IPS-NIHi7 (cell line): Measurements from ENCODE around the gene DMC1.

Experiments
- DNase-seq: peaks from one replicate; pipeline ENCODE4 v3.0.0; 2012; ENCODE audit warnings: mixed read lengths; ENCODE audit errors: extremely low spot score

DMC1 gene

GRCh38 chr22:38567531-38568285 lies 2.3 kb downstream of the DMC1 start:
- DNase-seq: no peak

GRCh38 chr22:38566726-38567504 lies 3.1 kb downstream of the DMC1 start:
- no peak for DNase-seq

GRCh38 chr22:38565441-38565840 lies 4.5 kb downstream of the DMC1 start:
- DNase-seq: no peak

GRCh38 chr22:38564669-38565068 lies 5.3 kb downstream of the DMC1 start:
- no peak for DNase-seq

GRCh38 chr22:38554281-38554680 lies 15.7 kb downstream of the DMC1 start:
- DNase-seq: no peak

DNA sequence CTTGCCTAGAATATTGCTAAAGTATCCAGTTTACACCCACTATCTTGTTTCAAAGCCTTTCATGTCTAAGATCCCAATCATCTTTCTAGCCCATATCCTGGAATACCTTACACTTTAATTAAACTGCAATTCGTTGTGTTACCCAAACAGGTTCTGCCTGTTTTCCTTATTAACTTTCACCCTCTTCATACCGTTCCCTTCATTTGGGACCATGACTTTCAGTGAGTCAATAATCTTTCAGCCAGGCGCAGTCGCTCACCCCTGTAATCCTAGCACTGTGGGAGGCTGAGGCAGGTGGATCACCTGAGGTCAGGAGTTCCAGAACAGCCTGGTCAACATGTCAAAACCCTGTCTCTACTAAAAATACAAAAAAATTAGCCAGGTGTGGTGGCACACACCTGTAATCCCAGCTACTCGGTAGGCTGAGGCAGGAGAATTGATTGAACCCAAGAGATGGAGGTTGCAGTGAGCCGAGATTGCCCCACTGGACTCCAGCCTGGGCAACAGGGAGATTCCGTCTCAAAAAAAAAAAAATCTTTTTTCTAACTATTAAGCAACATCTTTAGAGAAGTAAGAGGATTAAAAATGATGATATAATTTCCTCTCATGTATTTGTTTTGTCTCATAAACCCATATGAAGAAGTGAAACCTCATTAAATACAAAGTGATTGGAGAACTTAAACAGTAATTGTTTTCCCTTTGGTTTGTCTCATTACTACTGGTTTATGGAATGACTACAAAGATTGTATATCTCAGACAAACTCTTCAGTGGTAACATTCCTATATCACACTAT lies 20.7 kb downstream of the DMC1 start:
- no peak for DNase-seq

DNA sequence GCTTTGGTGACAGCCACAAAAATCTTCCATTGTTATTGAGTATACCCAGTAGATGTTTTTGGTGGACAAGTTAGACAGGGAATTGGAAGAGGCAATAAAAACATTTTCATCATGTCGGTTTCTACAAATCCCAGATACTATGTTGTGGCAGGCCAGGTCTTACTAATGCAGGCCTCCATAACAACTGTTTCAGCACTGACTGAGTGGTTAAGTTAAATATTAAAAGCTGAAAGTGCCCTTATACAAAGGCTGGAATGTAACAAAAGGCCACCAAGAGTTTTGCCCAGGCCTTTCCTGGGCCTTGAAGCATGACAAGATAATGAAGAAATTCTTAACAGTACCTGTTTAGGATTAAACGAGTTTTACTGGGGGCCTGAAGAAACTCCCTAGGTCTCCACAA lies 29.3 kb downstream of the DMC1 start:
- DNase-seq: no peak

- no peak for DNase-seq
Measured at GRCh38 chr22:38531251-38531938, 38.6 kb downstream of the DMC1 start.

GRCh38 chr22:38524429-38524828 lies 45.6 kb downstream of the DMC1 start:
- no peak for DNase-seq

GRCh38 chr22:38523479-38523878 lies 46.5 kb downstream of the DMC1 start:
- no peak for DNase-seq

DNA sequence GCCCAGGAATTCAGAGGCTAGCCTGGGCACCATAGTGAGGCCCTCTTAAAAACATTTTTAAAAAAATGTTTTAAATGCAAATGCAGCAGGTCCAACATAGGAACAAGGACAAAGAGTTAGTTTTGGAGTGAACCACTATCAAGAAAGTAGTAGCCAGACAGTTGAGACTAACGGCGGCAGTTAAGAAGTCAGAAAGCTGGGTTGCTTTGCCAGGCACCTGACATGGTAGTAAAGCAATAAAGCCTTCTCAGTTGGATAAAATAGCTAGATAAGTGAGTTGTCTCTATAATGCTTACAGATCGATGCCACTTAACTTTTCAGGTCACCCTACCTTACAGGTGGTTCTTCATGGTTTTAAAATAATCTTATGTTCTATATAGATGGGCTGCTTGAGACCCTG lies 47.0 kb downstream of the DMC1 start:
- DNase-seq: no peak

- no peak for DNase-seq
Measured at GRCh38 chr22:38519453-38520250, 50.3 kb downstream of the DMC1 start.

- DNase-seq: no peak
Measured at GRCh38 chr22:38518620-38519019, 51.4 kb downstream of the DMC1 start.

DNA sequence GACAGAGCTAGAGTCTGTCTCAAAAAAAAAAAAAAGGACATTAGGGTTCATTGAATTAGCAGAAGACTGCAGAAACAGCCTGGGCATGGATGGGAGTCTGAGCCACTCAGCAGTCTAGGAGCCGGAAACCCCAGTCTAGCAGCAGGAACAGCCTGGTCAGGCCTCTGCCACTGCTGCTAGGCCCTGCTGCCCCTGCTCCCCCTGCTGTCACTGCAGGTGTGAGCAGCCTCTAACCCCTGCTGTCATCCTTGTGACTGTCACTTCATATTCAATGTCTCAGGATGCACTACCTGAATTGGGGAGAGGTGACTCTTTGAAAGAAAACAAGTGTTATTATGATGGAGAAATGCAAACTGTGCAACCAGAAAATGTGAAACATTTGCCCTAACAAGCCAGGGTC lies 56.9 kb downstream of the DMC1 start:
- peak; percentile 71 for DNase-seq

DNA sequence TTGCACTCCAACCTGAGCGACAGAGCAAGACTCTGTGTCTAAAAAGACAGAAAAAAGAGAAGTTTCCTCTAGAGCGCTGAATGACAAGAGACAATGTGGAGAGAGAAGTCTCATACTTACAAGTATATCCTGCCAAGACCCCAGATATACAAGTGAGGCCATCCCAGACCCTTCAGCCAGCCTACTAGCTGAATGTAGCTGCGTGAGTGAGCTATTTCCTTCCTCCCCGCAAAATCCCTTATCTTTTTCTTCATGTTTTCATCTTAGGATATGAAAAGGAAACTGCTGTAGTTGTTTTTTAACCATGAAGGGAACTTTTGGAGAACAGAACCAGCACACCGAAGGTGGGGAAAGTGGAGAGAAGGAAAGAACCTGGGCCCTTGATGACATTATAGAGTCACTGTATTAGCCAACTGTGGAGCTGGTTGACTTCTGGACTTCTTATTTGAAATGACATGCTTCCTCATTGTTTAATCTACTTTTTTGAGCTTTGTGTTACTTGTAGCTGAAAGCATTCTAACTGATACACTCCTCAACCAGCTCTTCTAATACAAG lies 59.5 kb downstream of the DMC1 start:
- no peak for DNase-seq

DNA sequence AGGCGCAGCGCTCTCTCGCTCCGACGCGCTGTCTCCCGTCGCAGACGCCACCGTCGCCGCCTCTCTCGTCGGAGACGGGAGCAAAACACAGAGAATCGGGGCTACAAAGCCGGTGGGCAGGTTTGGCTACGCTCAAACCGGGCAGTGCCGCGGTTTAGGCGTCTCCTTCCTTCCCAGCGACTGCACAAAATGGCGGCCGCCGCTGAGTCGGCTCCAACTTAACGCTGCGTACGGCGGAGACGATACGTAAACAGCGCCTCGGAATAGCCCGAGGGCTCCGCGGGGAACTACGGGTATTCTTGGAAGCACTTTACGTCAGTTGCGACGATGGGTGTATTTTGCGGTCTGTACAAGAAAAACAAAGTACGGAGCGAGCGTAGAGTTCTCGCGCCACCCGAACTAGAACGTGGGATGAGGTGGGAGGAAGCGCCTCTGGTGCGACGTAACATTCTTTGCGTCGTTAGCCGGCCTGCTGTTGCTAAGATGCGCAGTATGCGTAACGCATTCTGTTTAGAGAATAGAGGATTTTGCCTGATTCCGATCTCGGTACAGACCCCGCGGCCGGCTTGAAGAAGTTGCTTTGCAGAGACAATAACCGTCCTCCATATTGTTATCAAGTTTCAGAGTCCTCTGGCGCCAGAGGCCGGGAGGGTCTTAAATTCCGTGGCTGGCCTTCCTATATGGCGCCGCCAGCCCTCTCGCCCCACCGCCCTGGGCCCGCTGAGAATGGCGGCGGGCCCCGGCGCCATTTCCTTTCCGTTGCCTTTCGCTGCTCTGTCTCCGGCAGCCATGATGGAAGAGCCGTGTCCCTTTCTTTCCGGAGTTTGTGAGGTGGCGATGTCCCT lies 63.6 kb downstream of the DMC1 start, which contains the start of gene DDX17:
Gene DDX17 (minus strand): TSS at position 194 of the 845 bp plus-strand sequence.
- DNase-seq: peak; percentile 91

DNA sequence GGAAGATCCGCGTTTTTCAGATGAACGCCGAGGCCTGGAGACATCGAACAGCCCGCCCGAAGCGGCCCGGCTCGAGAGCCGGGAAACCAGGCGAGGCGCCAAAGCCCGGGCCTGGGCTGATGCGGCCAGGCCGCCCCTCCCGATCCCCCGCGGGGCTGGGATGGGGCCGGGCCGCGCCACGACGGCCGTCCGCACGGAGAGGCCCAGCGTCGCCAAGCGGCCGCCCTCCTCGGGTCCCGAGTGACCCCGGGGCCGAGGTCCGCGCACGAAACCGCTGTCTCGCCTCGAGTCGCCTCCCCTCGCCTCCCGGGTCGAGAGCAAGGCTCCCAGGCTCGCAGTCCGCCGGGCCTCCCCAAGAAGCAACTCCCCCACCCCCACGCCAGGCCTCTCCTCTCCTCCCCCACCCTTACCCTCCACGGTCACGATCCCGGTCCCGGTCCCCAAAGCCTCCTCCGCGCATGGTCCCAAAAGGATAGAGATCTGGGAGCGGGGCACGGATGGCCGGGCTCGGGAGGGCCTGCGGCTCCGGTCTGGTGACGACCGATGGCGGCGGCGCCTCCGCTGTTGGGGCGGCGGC lies 64.4 kb downstream of the DMC1 start:
- peak; percentile 65 for DNase-seq

GRCh38 chr22:38504731-38505540 lies 65.0 kb downstream of the DMC1 start:
- no peak for DNase-seq
